Measurements from ENCODE around the gene KCNG2.

The KCNG2 gene

DNA sequence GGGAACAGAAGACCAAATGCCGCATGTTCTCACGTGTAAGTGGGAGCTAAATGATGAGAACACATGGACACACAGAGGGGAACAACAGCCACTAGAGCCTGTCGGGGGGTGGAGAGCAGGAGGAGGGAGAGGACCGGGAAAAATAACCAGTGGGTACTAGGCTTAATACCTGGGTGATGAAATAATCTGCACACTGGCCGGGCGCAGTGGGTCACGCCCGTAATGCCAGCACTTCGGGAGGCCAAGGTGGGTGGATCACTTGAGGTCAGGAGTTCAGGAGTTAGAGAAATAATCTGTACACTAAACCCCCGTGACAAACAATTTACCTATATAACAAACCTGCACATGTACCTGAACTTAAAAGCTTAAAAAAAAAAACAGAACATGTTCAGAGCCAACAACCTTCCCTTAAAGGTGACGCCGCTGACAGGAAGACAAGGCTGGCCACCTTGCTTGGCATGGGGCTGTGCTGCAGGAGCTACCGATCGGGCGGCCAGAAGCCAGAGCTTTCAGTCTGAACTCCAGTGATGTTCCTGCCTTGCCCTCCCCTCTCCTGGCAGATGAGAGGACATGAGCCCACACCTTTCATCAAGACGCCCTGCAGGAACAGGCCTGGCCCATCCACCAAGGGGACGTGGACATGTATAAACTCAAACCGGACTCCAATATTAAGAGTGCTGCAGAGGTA is 142.5 kb downstream of the KCNG2 start:
- DNase-seq (ENCODE audit: low read depth in 2 of 2): no peak

DNA sequence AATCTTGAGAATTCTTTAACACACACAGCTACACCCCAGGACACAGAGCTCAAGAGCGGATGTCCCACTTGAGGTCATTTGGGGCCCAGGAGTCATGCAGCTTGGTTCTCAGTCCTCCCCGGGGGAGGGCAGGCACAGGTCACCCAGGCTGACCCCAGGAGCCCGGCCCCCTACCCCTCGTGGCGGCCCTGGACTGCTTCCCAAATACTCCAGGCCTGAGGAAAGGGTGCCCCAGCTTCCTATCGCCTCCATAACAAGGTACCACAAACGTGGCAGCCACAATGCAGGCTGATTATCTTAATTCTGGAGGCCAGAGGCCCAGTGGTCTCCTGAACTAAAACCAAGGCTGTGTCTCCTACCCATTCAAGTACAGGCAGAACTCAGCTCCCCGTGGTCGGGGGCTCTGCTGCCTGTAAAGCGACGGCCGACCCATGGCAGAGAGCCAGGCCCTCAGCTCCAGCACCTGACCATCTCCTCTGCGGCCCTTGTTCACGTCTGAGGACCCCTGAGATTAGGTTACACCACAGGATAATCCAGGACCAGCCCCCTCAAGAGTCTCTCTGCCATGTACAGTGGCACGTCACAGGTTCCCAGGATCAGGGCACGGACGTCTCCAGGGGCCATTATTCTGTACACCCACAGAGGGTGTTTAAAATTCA is 143.2 kb downstream of the KCNG2 start:
- no peak for DNase-seq (ENCODE audit: low read depth in 2 of 2)

DNA sequence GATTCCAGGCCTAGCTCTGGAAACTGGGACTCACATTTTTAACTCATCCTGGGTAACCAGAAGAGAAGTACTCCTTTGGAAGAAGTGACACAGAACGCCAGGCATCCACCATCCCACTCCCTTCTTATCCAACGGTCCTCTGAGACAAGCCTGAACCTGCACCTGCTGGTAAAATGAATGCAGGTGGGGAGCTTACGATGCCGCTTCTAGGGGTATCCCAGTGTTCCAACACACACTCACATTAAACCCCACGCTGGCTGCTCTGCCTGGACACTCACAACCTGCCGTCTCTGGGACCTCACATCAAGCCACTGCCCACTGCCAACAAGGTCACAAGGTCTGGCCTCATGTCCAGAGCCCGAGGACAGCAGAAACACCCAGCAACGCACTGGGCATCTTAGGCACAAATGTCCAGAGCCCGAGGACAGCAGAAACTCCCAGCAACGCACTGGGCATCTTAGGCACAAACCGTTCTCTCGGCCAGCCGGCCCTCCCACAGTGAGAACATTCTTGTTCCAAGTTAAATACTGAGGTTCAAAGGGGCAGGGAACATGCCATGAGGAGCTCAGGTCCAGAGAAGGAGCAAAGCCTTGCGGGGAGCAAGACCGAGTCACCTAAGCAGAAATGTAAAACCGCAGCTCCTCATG is 143.9 kb downstream of the KCNG2 start:
- no peak for DNase-seq (ENCODE audit: low read depth in 2 of 2)

DNA sequence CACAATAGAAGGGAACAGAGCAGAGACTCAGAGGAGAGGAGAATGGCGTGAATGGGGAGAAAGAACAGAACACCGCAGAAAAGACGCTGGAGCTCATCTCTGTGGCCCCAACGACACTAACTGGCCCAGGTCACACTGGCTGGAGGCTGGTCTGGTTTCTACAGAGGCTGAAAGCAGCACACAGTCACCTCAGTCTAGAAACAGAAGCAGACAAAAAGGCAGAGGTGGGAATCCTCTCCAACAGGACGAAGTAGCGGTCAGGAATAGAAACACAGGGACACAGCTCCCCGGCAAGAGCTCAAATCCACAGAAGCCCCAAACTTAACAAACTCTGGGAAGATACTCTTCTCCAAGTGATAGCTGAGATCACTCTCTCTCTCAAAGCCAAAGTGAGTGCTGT is 144.5 kb downstream of the KCNG2 start:
- no peak for DNase-seq (ENCODE audit: low read depth in 2 of 2)

DNA sequence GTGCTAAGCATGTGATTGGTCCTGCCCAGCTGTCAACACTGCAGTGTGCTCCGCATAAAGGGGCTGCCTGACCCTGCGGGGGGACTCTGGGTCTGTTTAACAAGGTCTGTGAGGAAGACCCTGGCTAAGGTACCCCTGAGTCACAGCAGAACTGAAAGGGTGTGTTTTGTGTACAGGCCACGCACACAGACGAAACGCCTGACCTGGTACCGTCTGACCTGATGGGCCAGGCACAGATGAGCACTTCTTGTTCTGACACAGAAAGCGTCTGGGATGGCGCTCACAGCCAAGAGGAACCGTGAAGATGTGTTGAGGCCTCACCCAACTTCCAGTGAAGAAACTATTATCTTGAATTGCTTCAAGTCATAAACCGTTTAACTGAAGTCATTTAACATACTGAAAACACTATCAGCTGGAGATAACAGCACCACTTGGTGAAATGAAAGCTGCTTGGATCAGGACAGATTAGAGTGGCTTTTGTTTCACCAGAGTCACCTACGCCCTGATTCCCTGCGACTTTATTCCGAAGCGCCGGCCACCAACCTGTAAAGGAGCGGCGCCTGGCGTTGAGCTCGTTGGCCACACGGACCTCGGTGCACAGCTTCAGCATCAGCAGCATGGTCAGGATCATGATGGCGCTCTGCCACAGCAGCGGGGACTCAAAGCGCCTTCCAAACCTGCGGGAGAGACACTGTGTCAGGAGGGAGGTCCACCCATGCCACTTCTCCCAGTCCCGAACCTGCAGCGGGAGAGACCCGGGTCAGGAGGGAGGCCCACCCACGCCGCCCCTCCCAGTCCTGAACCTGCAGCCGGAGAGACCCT is 145.3 kb downstream of the KCNG2 start:
- no peak for DNase-seq (ENCODE audit: low read depth in 2 of 2)

DNA sequence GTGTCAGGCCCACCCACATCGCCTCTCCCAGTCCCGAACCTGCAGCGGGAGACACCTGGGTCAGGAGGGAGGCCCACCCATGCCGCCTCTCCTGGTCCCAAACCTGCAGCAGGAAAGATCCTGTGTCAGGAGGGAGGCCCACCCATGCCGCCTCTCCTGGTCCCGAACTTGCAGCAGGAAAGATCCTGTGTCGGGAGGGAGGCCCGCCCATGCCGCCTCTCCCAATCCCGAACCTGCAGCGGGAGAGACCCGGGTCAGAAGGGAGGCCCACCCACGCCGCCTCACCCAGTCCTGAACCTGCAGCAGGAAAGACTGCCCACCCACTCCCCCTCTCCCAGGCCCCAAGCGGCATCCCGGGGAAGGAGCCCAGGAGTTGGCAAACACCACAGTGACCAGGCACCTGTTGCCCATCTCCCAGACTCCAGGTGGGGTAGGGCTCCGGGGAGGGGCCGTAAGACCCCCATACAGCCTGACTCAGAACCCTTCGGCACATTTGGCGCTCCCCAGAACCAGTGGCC is 145.9 kb downstream of the KCNG2 start:
- DNase-seq (ENCODE audit: low read depth in 2 of 2): no peak

DNA sequence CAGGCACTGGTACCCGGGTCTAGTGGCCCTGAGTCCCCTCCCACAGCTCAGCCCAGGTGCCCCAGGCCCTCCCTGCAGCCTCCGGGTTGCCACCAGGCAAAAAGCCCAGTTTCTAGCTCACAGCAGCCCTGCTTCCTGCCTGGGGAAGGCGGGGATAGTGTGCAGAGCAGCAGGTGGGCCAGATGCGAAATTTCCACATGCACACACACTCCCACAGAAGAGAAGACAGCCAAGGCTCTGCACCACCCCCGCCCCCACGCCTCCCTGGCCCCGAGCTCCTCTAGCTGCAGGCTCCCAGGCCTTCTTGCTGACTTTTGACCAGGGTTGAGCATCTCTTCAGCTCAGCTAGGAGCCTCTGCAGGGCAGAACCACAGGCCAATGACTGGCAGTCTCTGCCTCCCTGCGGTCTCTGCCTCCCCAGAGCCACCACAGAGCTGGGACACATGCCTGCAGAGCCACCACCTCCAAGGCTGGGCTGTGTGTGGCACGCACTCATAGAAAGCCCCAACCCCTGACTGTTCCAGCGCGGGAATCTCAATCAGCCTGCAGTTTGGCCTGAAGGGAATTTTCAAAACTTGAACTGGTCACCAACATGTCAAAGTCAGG is 146.5 kb downstream of the KCNG2 start:
- no peak for DNase-seq (ENCODE audit: low read depth in 2 of 2)

DNA sequence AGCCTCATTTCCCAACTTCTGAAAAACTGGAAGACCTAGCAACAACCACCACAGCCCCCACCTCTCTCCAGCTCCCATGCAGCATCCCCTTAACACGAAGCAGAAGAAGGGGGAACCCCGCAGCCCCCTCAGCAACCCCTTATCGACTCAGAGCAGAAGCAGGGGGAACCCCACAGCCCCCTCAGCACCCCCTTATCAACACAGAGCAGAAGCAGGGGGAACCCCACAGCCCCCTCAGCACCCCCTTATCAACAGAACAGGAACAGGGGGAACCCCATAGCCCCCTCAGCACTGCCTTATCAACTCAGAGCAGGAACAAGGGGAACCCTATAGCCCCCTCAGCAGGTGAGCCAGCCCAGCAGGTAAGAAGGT is 147.0 kb downstream of the KCNG2 start:
- DNase-seq (ENCODE audit: low read depth in 2 of 2): no peak

DNA sequence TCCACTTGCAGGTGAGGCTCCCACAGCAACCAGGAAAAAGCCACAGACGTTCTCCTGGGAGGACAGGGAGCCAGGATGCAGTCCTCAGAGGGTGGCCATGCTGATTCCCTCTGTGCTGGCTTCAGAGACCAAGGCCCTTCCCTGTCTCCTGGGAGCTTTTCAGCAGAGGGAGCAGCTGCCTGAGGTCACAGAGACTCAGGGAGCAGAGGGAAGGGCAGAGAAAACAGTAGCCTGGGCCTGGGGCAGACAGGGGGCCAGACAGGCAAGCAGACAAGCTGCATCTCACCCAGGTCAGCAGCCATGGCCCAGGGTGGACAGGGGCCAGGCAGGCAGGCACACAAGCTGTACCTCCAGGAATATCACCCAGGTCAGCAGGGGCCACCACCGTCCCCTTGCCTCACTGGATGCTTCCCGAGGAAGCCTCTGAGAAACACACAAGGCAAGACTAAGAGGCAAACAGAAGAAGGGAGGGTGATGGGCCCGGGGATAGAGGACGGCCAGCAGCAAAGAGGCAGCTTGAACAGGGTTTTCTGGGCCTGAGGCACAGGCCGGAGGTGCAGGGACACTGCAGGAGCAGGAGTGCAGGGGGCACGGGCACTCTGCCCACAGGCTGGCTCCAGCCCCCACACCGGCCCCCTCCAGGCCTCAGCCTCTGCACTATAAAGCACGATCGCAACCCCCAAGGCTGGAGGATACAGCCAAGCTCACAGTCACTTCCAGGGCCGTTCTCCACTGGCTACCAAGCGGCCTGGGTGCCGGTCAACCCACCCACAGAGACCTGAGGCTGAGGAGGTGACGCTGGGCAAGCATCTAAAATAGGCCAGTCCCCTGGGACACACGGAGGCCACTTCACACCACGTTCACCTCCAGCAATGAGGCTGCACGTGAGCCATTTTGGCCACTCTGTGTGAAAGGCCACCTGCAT is 147.6 kb downstream of the KCNG2 start:
- DNase-seq (ENCODE audit: low read depth in 2 of 2): no peak

DNA sequence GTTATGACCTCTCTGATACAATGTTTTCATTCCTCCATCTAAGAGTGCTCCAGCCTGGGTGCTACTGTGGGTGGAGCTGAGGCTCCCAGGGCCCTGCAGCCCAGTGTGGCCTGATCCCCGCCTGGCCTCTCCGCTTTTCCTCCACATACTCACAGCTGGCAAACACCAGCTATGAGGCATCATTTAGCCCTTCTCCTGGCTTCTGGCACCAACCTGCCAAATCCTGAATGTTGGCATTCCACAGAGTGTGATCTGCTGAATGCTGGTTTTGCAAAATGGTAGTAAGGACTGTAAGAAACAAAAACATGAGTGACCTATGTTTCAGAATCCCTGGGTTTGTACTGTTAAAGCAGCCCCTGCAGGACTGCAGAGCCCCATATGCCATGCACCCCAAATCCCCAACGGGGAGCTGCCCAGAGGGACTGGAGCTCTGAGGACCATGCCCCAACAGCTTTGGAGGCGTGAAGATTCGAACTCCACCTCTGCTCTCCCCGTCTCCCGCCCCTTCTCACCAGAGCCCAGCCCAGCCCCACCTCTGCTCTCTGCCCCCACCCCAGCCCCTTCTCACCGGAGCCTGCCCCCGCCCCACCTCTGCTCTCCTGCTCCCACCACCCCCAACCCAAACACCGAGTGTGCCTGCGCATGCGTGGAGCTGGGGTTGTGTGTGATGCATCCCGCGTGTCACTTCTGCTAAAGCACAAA is 149.5 kb downstream of the KCNG2 start:
- no peak for DNase-seq (ENCODE audit: low read depth in 2 of 2)

DNA sequence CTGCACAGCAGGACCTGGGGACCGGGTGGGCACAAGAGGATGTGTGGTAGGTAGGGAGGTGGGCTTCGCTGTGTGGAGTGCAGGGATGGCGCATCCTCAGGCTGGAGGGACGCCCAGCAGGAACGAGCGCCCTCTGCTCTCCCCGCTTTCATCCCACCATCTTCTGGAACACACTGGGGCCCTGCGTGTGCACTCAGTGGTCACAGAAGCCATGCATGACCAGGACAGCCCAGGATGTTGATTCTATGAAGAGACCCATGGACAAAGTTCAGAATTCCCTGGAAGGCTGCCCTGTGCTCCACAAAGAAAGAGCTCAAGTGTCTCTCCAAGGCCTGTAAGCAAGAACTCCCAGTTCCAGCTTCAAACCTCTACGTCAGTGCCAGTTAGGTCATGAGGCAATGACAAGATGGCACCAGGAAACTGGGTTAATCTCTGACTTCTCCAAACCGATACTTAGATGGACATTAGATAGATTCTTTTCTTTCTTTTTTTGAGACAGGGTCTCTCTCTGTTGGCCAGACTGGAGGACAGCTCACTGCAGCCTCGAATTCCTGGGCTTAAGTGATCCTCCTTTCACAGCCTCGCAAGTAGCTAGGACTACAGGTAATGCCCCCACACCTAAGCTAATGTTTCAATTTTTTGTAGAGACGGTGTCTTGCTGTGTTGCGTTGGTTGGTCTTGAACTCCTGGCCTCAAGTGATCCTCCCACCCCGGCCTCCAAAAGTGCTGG is 150.3 kb downstream of the KCNG2 start:
- DNase-seq (ENCODE audit: low read depth in 2 of 2): no peak

DNA sequence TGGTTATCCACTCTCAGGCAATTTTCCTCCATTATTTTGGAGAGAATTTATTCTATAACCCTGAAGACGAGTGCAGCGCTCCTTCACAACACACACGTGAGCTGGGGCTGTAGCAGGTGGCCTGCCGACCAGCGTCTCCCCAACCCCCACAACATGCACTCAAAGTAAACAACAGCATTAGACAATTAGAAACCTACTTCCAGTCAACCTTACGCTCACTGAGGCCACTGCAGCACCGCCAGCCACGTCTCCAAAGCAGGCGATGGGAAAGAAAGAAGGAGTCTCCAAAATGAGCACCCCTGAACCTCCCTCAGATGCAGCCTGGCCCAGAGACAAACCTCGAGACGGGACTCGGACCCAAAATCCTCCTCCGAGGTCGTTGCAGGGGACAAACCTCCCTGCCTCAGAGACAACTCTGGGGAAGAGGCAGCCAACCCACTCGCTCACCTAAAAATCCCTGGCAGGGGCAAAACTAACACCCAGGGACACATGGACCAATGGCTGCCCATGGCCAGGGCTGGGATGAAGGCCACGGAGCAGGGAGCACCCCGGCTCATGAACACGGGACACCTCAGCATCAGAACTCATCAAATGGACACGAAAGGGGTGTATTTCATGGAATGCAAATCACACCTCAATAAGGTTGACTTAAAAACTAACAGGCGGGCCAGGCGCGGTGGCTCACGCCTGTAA is 151.1 kb downstream of the KCNG2 start:
- DNase-seq (ENCODE audit: low read depth in 2 of 2): no peak

All from fibroblast of skin of left quadriceps (primary cell).